HUES64 (cell line): Measurements from ENCODE around the gene MAN1A1.
"Not testable (repeated sequence)": the region's sequence is repeated elsewhere in the genome, so short reads cannot be mapped to it uniquely, and the experiment has no call there.

Experiments
- H3K27ac ChIP-seq: 2 replicates; pipeline ENCODE4 v1.7.0; 2013; ENCODE audit warnings: low read depth, low read length, inconsistent platforms
- H3K27me3 ChIP-seq: 2 replicates; pipeline ENCODE4 v1.6.1; 2013; ENCODE audit warnings: mild to moderate bottlenecking, low read length; ENCODE audit not compliant: insufficient read depth
- H3K36me3 ChIP-seq: 2 replicates; pipeline ENCODE4 v1.6.1; 2013; ENCODE audit warnings: mild to moderate bottlenecking, low read length; ENCODE audit not compliant: insufficient read depth
- H3K4me1 ChIP-seq: 2 replicates; pipeline ENCODE4 v1.6.1; 2013; ENCODE audit warnings: mild to moderate bottlenecking, low read length, moderate library complexity; ENCODE audit not compliant: insufficient read depth
- H3K4me3 ChIP-seq: 2 replicates; pipeline ENCODE4 v1.5.1; 2013; ENCODE audit warnings: mild to moderate bottlenecking, low read length, moderate library complexity
- H3K9ac ChIP-seq: 2 replicates; pipeline ENCODE4 v1.6.1; 2013; ENCODE audit warnings: mild to moderate bottlenecking, low read depth, low read length
- H3K9me3 ChIP-seq: 2 replicates; pipeline ENCODE4 v1.6.1; 2013; ENCODE audit warnings: low read depth, low read length; ENCODE audit not compliant: insufficient read depth
- WGBS: fragments of 150-250, 120-280 bp; methylation state at CpG from one replicate; pipeline ENCODE4 v1.1.7; 2013; ENCODE audit warnings: missing lambda C conversion rate; 5-methylcytosine and 5-hydroxymethylcytosine counted together

Gene MAN1A1

DNA sequence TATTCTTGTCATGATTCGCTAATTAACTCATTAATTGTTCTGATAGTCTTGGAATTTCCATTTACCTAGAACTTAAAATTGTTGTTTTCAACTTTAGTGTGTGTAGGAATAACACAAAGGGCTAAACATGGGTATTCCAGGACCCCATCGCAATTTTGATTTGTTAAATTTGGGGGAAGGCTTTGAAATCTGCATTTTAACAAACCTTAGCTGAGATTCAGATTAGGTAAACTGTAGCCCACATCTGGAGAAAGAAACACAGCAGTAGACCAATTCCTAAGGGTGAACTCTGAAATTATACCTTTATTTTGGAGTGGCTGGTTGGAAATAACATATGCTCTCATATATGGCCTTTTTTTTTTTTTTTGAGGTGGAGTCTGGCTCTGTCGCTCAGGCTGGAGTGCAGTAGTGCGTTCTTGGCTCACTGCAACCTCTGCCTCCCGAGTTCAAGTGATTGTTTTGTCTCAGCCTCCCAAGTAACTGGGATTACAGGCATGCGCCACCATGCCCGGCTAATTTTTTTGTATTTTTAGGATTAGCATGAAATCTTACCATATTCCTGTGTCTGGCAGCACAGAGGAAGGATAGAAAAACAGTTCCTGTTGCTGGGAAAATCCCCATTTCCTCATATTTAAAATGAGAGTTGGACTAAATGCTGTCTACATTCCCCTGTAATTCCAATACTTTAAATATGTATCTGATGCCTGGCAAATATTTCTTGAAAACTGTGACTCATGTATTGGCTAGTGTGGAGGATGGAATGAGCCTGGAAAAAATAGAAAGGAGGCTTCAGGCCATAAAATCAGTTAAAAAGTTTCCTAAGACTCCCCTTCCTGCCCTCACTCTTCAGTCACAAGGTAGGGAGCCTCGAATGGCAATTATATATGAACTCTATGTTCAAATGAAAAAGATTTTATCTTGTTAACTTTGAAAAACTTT, 174.4 kb downstream of the MAN1A1 start:
- no peak overlapping the region for H3K4me3 ChIP-seq
- H3K36me3 ChIP-seq, result no peaks in the 10 kb centered on the region
- H3K27me3 ChIP-seq, result no peaks in the 10 kb centered on the region
- no peaks in the 10 kb centered on the region for H3K9me3 ChIP-seq
- no peak overlapping the region for H3K27ac ChIP-seq
- H3K4me1 ChIP-seq, result peaks cover 4% of the 10 kb centered on the region; the same call in 1 of the 2 replicates
- no peak overlapping the region for H3K9ac ChIP-seq
- WGBS, result 96% methylated on average over 7 of the region's 8 CpGs

DNA sequence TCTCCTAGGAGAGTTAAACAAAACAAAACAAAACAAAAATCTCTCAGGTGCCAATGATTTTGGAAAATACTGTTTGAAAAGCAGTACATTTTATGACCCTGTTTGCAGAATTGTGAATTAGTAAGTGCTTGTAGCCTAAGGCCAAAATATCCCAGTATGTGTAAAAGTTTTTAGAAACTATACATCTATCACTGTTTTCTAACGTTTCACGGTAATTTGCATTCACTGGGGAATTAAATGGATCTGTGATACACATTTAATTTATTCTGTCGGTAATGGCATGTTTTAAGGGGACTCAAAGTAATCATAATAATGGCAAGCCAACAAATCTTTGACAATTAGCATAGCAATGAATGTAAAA, 175.5 kb downstream of the MAN1A1 start:
- WGBS, result 91% methylated on average over 1 of the region's 3 CpGs
- no peaks in the 10 kb centered on the region for H3K27me3 ChIP-seq
- H3K27ac ChIP-seq, result no peak overlapping the region
- H3K4me1 ChIP-seq, result peaks cover 4% of the 10 kb centered on the region; the same call in 1 of the 2 replicates
- H3K36me3 ChIP-seq, result no peaks in the 10 kb centered on the region
- H3K9me3 ChIP-seq, result no peaks in the 10 kb centered on the region
- no peak overlapping the region for H3K9ac ChIP-seq
- H3K4me3 ChIP-seq, result no peak overlapping the region

DNA sequence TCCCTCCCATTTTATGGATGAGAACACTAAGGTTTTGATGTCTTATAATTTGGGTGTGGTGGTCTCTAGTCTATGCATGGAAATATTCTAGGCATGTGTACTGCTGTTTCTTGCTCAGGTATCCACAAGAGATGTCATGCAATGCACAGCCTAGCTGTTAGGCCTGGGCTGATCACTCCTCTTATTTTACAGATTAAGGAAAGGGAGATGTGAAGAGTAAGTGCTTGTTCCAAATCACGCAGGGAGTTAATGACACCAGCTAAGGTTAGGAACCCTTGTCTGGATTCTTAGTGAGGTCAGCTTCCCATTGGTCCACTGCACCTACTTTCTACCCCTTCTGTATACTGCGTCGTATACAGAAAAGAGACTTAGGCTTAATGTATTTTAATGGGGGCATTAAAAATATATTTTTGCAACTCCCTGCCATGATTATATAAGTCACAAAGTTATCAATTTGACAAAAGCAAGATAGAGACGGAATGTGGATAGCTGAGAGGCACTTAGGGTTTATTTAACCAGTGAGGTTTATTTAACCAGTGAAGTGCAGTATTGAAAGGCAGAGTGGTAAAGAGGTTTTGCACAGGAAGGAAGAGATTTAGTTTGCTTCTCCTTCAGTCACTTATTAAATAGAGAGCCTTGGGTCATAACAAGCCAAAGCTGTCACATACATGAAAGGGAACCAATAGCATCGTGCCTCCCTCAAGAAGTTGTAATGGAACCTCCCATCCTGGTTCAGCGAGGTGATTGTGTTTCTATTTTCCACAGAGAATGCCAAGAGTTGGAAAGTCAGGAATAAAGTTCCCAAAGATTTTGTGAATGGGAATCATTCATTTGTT, 176.1 kb downstream of the MAN1A1 start:
- Histone ChIP-seq H3K4me3 (no peak overlapping the region), H3K27me3 (no peaks in the 10 kb centered on the region), H3K36me3 (no peaks in the 10 kb centered on the region), H3K4me1 (no peaks in the 10 kb centered on the region), H3K27ac (no peak overlapping the region), H3K9me3 (no peaks in the 10 kb centered on the region), H3K9ac (no peak overlapping the region)
- 85% methylated on average over 6 of the region's 6 CpGs for WGBS

DNA sequence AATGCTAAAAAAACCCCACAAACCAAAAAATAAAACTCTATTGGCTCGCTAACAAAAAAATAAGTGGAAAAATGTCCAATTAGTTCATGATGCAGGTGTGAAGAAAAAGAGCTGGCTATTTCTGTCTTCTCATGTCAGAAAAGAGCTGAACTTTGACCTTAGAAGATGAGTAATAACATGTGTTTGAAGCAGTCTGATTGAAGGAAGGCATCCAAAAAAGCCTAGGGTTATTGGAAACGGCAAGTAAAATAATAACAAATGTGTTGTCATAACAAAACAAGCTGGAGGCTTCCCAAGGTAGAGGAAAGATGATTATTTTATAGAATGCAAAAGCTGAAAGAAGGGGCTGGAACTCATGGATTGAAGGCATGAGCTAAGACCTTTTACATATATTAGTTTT, 176.7 kb downstream of the MAN1A1 start:
- Histone ChIP-seq H3K4me1 (no peaks in the 10 kb centered on the region), H3K9me3 (no peaks in the 10 kb centered on the region)
- 95% methylated on average over 2 of the region's 2 CpGs for WGBS

DNA sequence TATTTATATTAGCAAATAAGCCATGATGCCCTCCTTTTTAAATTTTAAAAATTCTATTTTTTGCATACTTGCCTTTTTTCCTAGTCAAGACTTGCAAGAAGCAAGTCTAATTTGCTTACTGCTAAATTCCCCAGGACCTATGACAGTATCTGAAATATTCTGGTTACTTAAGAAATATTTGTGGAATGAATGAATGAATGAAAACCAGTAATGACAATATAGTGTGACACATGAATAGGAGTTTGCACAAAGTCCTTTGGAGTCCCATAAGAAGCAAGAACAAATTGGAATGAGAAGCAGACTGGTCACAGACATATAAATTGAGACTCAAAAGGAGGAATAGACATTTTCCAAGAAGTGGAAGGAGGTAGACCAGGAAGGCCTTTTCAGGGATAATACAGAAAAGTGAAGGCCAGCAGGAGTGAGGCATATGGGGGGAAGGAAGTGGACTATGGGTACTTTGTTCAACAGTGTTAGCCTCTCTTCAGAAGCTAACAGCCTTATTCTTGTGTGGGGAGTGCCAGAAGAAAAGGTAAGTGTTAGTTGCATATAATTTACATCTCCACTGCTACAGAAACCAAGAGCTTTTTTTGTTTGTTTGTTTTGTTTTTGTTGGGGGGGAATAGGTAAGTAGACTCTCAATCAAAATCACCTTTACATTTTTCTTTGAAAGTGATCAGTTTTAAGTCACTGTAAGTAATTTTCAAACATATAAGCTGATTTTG, 177.5 kb downstream of the MAN1A1 start:
- Histone ChIP-seq H3K9me3 (no peaks in the 10 kb centered on the region), H3K27me3 (no peaks in the 10 kb centered on the region), H3K4me3 (no peak overlapping the region), H3K36me3 (no peaks in the 10 kb centered on the region), H3K27ac (no peak overlapping the region), H3K9ac (no peak overlapping the region), H3K4me1 (no peaks in the 10 kb centered on the region)

More for the DNA sequence above, 176.7 kb downstream of the MAN1A1 start:
- H3K4me3 ChIP-seq, result no peak overlapping the region
- H3K27ac ChIP-seq, result no peak overlapping the region
- no peaks in the 10 kb centered on the region for H3K36me3 ChIP-seq
- H3K27me3 ChIP-seq, result no peaks in the 10 kb centered on the region
- no peak overlapping the region for H3K9ac ChIP-seq

DNA sequence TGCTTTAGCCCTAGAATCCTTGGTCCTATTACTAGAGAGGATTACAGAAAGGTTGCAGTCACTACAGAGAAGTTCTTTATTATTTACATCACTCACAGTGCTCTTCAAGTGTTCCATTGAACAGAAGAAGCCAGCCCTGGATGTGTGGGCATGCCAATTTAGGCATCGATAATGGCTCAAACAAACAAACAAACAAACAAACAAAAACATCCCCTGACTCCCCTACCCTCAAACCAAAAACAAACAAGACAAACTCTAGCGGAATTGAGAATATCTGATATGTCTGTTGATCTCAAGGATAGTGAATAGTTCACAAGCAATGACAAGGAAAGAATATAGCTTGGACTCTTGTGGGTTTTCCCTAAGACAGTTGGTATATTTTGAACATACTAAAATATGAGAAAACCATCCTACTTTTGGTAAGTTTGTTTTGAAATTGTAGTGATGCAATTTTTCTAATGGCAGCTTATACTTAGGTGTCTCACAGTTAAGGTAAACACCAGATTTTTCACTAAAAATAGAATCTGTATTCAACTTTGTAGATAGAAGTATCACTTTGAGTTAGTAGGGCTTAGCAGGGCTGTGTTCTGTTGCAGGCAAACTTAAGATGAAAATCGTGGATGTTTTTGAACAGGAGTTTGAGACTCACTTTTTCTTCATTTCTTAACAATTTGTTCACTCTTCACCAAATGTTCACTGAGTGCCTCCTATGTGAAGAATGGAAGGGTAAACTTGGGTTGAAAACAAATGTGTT, 178.3 kb downstream of the MAN1A1 start:
- 75% methylated on average over 3 of the region's 3 CpGs for WGBS
- no peak overlapping the region for H3K27ac ChIP-seq
- H3K9me3 ChIP-seq, result no peaks in the 10 kb centered on the region
- H3K36me3 ChIP-seq, result no peaks in the 10 kb centered on the region
- H3K4me3 ChIP-seq, result no peak overlapping the region
- H3K9ac ChIP-seq, result no peak overlapping the region
- no peaks in the 10 kb centered on the region for H3K27me3 ChIP-seq
- H3K4me1 ChIP-seq, result no peaks in the 10 kb centered on the region

DNA sequence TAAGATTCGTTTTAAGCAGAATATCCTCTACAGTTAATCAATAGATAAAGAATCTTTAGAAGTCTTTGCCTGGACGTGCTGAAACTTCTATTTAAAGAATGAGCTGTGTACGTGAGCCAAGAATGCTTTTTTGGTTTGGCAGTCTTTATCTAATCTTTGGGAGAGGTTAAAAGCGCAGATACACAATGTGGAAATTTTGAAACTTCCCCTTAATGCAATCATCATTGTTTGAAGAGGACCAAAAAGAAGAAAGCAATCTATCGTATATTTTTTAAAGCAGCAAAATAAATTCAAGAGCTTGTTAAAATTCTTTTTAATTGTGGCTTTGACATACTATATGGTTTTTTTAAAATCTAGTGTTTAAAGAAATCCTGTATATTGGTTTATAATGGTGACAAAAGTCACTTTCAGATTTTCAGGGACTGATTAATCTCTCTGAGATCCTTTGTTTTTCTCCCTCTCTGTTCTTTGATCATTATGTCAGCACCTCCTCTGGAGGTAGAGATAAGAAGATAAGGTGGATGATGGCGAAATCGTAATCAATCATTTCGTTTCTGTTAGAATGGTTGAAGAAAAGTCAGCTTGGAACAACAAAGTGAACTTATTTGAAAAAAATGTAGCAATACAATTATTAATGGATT, 179.0 kb downstream of the MAN1A1 start:
- Histone ChIP-seq H3K9me3 (no peaks in the 10 kb centered on the region), H3K27me3 (no peaks in the 10 kb centered on the region), H3K27ac (no peak overlapping the region), H3K9ac (no peak overlapping the region), H3K36me3 (no peaks in the 10 kb centered on the region), H3K4me3 (no peak overlapping the region), H3K4me1 (no peaks in the 10 kb centered on the region)
- 82% methylated on average over 6 of the region's 8 CpGs for WGBS

DNA sequence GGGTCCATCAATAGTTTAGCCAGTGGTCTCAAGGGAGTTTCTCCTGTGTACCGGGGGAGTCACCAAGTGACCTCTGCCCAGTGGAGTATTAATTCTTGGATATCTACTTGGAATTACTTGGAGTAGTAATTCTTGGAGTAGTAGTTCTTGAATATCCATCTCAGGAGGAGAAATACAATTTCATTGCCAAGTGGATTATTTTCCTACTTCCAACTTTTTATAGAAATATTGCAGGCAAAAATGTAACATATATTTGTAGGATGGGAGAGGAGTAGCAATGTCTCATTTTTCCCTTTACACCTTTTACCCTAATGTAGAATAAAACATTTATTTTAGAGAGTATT, 179.5 kb downstream of the MAN1A1 start:
- Histone ChIP-seq H3K36me3 (no peaks in the 10 kb centered on the region), H3K27ac (no peak overlapping the region), H3K27me3 (no peaks in the 10 kb centered on the region), H3K4me1 (no peaks in the 10 kb centered on the region), H3K9me3 (no peaks in the 10 kb centered on the region), H3K4me3 (no peak overlapping the region), H3K9ac (no peak overlapping the region)
- WGBS, result 97% methylated on average over 1 of the region's 1 CpG

DNA sequence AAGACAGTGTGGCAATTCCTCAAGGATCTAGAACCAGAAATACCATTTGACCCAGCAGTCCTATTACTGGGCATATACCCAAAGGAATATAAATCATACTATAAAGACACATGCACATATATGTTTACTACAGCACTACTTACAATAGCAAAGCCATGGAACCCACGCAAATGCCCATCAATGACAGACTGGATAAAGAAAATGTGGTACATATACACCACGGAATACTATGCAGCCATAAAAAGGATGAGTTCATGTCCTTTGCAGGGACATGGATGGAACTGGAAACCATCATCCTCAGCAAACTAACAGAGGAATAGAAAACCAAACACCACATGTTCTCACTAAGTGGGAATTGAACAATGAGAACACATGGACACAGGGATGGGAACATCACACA, 180.2 kb downstream of the MAN1A1 start:
- H3K4me3 ChIP-seq, H3K36me3 ChIP-seq, H3K9me3 ChIP-seq, H3K27me3 ChIP-seq, H3K27ac ChIP-seq, H3K4me1 ChIP-seq, H3K9ac ChIP-seq: not testable (repeated sequence)
- 100% methylated on average over 2 of the region's 2 CpGs for WGBS

DNA sequence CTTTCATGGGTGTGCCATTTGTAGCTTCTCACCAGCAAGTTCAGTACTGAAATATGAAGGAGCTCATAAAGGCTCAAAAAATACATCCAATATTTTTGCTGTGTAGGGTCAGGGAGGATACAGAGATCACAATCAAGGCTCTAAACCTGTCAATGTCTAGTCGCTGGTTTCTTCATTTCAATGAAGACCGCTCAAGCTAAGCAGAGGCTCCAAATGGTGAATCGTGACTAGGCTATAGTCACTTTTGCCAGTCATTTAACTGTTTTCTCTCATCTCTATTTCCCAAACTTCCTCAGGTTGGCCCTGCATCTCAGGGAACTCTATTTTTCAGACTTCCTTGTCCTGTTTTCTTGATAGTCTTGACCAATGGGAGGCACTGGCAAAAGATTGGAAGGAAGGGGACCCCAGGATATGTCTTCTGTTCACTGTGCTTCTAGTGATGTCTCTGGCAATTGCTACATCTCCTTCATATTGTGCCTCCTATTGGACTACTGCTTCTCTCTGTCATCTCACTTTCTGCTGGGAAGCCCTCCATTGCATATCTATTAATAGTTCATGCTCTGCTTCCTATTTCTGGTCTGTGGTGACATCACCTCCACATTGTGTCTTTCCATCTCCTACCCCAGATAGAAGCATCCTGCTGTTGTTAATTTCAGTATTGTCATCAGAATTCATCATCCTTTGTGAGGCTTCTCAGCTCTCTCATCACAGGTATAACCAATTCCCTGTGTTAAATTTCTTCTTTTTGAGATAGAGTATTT, 183.4 kb downstream of the MAN1A1 start:
- Histone ChIP-seq H3K9me3 (no peaks in the 10 kb centered on the region), H3K36me3 (no peaks in the 10 kb centered on the region), H3K4me3 (no peak overlapping the region), H3K4me1 (no peaks in the 10 kb centered on the region), H3K27ac (no peak overlapping the region), H3K27me3 (no peaks in the 10 kb centered on the region), H3K9ac (no peak overlapping the region)
- WGBS, result 96% methylated on average over 3 of the region's 3 CpGs
